GM21515 (cell line): ENCODE data around the gene IFNGR2.
"Not testable (repeated sequence)": the region's sequence is repeated elsewhere in the genome, so short reads cannot be mapped to it uniquely, and the experiment has no call there.

Experiments
- ATAC-seq: cut with Tn5 transposase; IDR thresholded peaks from one replicate; pipeline ENCODE4 v1.9.1; 2021; ENCODE audit not compliant: unreplicated experiment

IFNGR2 gene

GRCh38 chr21:33401630-33401992 is 1.6 kb upstream of the IFNGR2 start:
- no peak for ATAC-seq

GRCh38 chr21:33402001-33402979 is 923 bp upstream of the IFNGR2 start:
- ATAC-seq: no peak

GRCh38 chr21:33403786-33404585 is 773 bp downstream of the IFNGR2 start:
- ATAC-seq: peak; percentile 40

GRCh38 chr21:33406493-33406892 is 3.3 kb downstream of the IFNGR2 start:
- ATAC-seq: no peak

GRCh38 chr21:33411949-33412430 is 8.8 kb downstream of the IFNGR2 start:
- no peak for ATAC-seq

GRCh38 chr21:33412439-33412831 is 9.2 kb downstream of the IFNGR2 start:
- ATAC-seq: not testable (repeated sequence)

- no peak for ATAC-seq
These were observed 9.8 kb downstream of the IFNGR2 start for GRCh38 chr21:33412832-33413519.

- no peak for ATAC-seq
These were observed 10.9 kb downstream of the IFNGR2 start for GRCh38 chr21:33414068-33414467.

GRCh38 chr21:33414926-33415325 is 11.7 kb downstream of the IFNGR2 start:
- ATAC-seq: no peak

GRCh38 chr21:33418691-33419090 is 15.5 kb downstream of the IFNGR2 start:
- ATAC-seq: no peak

- ATAC-seq: no peak
These were observed 16.4 kb downstream of the IFNGR2 start for GRCh38 chr21:33419538-33420123.

- no peak for ATAC-seq
These were observed 18.6 kb downstream of the IFNGR2 start for GRCh38 chr21:33421713-33422393.

GRCh38 chr21:33424214-33424613 is 21.0 kb downstream of the IFNGR2 start:
- ATAC-seq: no peak

GRCh38 chr21:33425825-33426224 is 22.6 kb downstream of the IFNGR2 start:
- no peak for ATAC-seq

GRCh38 chr21:33427051-33427450 is 23.8 kb downstream of the IFNGR2 start:
- no peak for ATAC-seq

- ATAC-seq: no peak
These were observed 25.5 kb downstream of the IFNGR2 start for GRCh38 chr21:33428669-33429068.

- ATAC-seq: no peak
These were observed 27.6 kb downstream of the IFNGR2 start for GRCh38 chr21:33430858-33431257.

GRCh38 chr21:33432496-33432895 is 29.3 kb downstream of the IFNGR2 start:
- no peak for ATAC-seq

GRCh38 chr21:33433001-33433400 is 29.8 kb downstream of the IFNGR2 start:
- no peak for ATAC-seq

- ATAC-seq: no peak
These were observed 30.4 kb downstream of the IFNGR2 start for GRCh38 chr21:33433425-33434114.
